ENCODE data around the gene ACTL7A. TPM values are rescaled to one million over a fixed set of nuclear protein-coding genes. Genes with fewer than 3 reads are reported as not detected.

The ACTL7A gene
- total RNA-seq, 4 donors from 2014 or later = not detected

DNA sequence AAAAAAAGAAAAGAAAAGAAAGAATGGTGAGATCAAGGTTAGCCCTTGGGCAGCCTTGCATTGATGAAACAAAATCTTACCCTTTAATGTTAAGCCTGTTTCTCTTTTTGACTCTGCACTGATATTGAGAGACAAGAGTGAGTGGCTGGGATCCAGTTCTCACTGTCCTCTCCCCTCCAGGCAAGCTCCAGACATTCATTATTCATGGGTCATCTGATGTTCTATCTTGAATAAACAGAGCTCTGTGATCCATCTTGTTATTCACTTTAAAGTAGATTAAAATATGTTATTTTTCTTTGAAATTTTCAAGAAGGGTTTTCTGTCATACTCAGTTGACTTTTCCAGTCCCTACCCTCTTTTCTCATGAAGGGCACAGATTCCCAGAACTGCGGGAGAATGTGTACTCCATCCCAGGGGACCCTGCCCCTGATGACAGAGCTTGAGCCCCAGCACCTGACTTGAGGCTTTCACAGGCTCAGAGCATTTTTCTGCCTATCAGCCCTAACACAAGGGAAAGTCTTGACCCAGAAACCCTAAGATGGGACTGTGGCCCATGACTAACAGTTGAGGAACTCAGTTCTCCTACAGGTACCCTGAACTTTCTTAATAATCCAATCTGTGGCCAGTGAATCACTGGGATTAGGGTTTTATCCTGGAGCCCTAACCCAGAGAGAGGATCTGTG, 30.4 kb upstream of the ACTL7A start:
- TF ChIP-seq CTCF (IDR thresholded peaks at IDR 0.05) = no peak
- ATAC-seq (ENCODE audit: low FRiP score) (no peak), DNase-seq (ENCODE audit: low spot score) (no peak)

- no peak for DNase-seq (ENCODE audit: low spot score)
- ATAC-seq (ENCODE audit: low FRiP score) = no peak
- no peak for TF ChIP-seq CTCF (IDR thresholded peaks at IDR 0.05)
Measured at GRCh38 chr9:108832179-108832500, 29.9 kb upstream of the ACTL7A start.

GRCh38 chr9:108834959-108835665, 27.0 kb upstream of the ACTL7A start:
- DNase-seq (ENCODE audit: low spot score) (no peak), ATAC-seq (ENCODE audit: low FRiP score) (no peak)

GRCh38 chr9:108835831-108836230, 26.2 kb upstream of the ACTL7A start:
- DNase-seq (ENCODE audit: low spot score) (no peak), ATAC-seq (ENCODE audit: low FRiP score) (no peak)
- TF ChIP-seq CTCF (IDR thresholded peaks at IDR 0.05) = no peak

More at GRCh38 chr9:108834959-108835665, 27.0 kb upstream of the ACTL7A start:
- TF ChIP-seq CTCF (IDR thresholded peaks at IDR 0.05) = no peak

- no peak for TF ChIP-seq CTCF (IDR thresholded peaks at IDR 0.05)
- ATAC-seq (ENCODE audit: low FRiP score) = no peak
- DNase-seq (ENCODE audit: low spot score) = no peak
Measured at GRCh38 chr9:108836319-108836718, 25.7 kb upstream of the ACTL7A start.

- no peak for TF ChIP-seq CTCF (IDR thresholded peaks at IDR 0.05)
- no peak for DNase-seq (ENCODE audit: low spot score)
- no peak for ATAC-seq (ENCODE audit: low FRiP score)
Measured at GRCh38 chr9:108836781-108837180, 25.3 kb upstream of the ACTL7A start.

- ATAC-seq (ENCODE audit: low FRiP score) = no peak
- no peak for TF ChIP-seq CTCF (IDR thresholded peaks at IDR 0.05)
Measured at GRCh38 chr9:108837530-108837929, 24.5 kb upstream of the ACTL7A start.

More at GRCh38 chr9:108837530-108837929, 24.5 kb upstream of the ACTL7A start:
- no peak for DNase-seq (ENCODE audit: low spot score)
